ENCODE data around the gene ROPN1B.

The ROPN1B gene

DNA sequence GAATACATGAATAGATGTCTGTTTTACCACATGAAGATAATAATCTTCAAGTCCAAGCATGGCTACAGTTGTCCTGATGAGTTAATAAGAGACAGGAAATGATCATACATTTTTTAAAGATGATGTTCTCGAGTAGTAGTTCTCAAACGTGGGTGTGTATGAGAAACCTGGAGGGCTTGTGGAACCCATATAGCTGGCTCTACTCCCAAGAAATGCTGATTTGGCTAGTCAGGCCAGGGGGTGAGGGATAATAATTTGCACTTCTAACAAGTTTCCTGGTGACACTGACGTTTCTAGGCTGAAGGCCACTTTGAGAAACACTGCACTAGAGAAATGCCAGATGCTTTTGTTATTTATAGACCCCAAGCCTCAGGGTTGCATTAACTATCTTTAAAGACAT is 37.0 kb downstream of the ROPN1B start:
- no peak for DNase-seq

- no peak for DNase-seq
Observed at GRCh38 chr3:126008219-126008618, 39.2 kb downstream of the ROPN1B start.

GRCh38 chr3:126009181-126009580 is 40.2 kb downstream of the ROPN1B start:
- DNase-seq: no peak

- no peak for DNase-seq
Observed at GRCh38 chr3:126013751-126014156, 44.8 kb downstream of the ROPN1B start.

DNA sequence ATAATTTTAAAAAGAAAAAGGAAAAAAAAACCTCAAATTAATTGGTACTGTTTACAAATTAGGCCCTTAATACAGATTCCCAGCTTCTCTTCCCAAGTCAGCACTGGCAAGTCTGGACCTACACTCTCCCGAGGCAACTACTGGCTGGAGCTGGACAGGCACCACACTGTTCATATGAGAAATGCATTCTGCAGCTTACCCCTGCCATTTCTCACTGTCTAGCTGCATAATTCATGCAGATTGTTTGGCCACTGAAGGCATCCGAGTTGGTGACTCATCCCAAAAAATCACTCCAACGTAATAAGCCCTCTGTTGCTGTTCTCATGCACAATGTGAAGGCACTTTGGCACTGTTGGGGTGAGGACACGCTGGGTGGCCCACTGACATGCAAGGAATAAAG is 45.3 kb downstream of the ROPN1B start:
- DNase-seq: no peak

DNA sequence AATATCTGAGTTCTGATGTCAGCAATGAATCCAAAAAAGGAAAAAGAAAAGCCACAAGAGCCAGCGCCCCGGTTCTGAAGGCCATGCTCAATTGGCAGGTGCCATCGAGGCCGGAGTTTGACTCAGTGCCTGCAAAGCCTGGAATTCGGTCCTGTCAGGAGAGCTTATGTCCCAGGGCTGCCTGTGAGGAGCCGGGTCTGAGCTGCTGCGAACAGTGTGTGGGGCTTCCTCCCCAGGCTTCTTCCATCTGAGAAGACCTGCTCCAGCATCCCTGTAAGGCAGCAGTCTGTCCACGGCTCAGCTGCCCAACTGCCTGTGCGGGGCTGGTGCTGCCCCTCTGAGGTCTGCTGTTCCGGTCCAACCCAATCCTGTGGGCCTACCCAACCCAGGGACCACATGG is 46.1 kb downstream of the ROPN1B start:
- no peak for DNase-seq

DNA sequence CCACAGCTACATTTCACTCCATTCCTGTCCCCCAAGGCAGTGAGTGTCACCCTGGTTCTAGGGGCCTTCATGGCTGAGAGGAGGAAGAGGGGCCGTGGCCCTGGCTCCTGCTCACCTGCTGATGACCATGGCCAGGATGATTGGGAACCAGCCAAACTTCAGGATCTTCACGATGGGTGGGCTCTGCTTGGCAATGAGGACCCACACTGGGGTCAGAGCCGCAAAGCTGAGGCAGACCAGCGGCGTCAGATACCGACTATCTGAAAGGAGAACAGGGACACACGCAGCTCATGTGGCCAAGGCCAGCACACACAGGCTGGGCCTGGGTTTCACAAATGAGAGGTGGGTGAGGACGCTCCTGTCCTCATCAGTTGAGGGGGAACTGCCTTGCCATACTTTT is 47.6 kb downstream of the ROPN1B start:
- no peak for DNase-seq

GRCh38 chr3:126017362-126017761 is 48.4 kb downstream of the ROPN1B start:
- no peak for DNase-seq

- no peak for DNase-seq
Observed at GRCh38 chr3:126018545-126018944, 49.6 kb downstream of the ROPN1B start.

GRCh38 chr3:126018995-126019394 is 50.0 kb downstream of the ROPN1B start:
- DNase-seq: no peak

GRCh38 chr3:126019683-126020082 is 50.7 kb downstream of the ROPN1B start:
- DNase-seq: no peak

DNA sequence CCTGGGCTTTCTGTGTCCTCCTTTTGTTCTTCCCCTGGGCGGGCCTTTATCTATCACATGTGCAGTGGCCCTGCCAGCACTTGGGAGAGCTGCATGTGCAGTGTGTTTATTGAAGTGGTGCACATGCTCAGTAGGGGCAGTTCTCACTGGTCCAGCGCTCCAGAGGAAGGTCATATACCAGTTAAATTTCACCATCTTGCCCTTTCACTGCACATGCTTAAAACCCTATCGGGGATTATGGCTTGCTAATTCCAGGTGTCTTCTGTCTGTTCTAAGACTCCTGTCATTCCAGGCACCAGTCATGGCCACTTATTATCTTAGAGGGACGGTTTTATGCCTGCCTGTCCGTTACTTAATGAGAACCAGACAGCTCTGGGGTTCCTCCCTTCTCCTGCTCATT is 52.2 kb downstream of the ROPN1B start:
- no peak for DNase-seq

DNA sequence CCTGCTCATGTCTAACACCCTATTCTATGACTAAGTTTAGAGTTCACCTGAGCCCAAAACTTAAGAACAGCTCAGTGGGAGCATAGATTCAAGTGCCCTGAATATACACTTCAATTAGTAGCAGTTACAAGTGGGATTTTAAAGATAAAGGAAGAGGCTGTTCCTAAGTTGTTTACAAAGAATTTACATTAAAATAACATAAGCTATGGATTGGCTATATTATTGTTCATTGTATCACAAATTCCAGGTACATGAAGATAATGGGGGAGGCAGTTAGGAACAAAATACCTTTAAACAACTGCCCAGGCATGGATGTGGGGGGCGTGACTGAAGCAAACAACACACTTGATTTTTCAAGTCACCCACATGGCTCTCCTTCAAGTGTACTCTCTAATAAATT is 52.7 kb downstream of the ROPN1B start:
- no peak for DNase-seq

DNA sequence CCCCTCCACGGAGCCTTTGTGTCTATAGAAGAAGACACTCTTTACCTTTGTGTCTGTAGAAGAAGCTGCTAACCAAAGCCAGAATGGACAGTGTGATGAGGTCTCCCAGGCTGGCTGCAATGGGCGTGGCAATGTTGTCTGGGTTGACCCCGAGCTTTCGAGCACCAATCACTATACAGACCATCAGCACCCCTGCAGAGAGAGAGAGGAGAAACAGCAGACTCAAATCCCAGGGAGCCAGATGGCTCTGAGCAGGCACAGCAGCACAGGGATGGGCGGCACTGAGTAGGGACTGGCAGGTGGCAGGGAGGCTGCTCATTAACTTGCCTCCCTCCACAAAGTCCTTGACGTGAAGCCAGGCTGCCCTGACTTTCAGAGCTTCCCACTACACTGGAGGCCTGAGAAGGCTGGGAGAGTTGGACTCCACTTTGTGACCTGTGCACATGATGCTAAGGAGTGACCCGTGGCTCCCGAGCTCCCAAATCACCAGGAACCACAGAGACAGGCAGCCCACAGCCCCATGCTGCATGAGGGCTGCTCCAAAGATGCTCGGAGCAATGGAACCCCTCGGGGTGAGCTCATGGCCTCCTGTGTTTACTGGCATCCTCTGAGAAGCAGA is 53.9 kb downstream of the ROPN1B start:
- DNase-seq: no peak

DNA sequence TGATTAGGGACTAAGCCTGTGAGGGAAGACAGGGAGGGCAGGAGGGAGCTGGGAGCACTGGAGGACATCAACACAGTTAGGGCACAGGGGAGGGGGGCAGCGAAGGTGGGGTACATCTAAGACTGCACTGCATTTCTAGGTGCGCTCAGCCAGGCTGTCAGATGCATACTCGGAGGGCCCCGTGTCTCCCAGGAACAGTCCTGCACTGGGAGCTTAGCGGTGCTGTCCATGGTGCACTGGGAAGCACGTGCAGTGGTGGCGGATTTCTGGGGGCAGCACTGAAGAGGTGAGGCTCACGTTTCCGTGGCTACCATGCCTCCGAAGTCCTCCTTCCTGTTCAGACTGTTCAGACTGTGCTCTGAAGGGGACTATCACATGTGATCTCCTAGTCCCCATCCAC is 54.4 kb downstream of the ROPN1B start:
- no peak for DNase-seq

DNA sequence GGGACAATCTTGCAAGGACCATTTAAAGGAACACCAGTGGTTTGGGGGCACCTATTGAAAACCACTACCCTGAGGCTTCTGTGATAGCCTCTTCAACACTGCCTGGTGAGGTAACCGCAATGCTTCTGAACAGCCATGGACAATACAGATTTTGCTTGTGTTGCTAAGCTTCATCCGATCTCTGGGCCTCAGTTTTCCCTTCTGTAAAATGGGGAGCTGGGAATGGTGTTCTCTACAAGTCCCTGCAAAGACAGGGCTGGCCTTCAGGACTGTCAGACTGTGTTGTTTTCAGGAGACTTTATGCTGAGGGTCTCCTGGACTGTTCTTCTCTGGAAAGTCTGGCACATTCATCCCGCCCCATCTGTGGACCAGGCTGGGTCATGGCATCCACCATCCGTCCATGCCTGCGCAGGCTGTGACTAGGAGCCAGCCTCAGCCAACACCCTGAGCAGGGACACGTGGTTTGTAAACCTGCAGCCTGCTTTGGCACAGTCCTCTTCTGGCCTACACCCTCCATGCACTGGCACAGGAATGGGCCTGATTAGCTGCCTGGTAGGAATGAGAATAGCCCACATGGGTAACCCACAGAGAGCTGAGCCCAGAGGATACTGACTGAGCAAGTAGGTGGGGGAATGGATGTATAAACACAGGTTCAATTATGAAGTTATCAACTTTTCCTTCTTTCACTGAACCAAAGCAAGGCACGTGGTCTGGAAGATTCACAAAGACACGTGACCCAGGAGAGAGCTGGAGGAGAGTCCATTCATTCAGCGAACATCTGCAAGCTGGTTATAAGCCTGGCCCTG is 55.3 kb downstream of the ROPN1B start:
- no peak for DNase-seq

- no peak for DNase-seq
Observed at GRCh38 chr3:126025116-126025729, 56.2 kb downstream of the ROPN1B start.

DNA sequence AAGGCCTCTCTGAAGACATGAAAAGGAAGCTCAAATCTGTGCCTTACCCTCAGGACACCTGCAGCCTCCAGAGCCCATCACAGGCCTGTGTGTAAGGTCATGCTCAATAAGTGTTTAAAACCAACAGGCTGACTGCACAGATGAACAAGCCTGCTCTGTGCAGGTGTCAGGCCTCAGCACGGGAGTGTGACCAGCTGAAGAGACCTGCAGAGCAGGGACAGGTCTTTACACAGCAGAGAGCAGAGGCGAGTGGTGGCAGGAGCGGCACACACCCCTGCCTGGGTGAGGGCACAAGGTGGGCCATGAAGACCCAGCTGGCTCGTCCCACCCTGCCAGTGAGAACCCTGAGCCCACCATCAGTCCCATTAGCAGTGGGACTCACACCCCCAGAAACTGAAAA is 56.9 kb downstream of the ROPN1B start:
- no peak for DNase-seq

GRCh38 chr3:126026277-126026751 is 57.3 kb downstream of the ROPN1B start:
- DNase-seq: no peak

DNA sequence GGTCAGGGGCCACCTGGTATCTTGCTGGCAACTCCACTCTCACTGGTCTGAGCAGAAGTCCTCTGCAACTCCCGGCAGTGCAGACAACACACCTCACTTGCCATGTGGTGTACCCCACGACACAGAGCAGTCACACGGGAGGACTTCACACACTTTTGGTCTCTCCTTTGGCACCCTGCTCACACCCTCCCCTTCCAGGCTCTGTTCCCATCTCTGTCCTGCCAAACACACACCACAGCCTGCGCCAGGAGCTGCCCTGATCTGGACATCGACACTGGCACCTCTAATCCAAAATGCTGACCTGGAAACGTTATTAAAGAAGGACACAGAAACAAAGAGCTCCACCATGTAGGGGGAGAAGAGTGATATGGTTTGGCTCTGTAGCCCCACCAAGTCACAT is 57.8 kb downstream of the ROPN1B start:
- no peak for DNase-seq

GRCh38 chr3:126028096-126028495 is 59.1 kb downstream of the ROPN1B start:
- no peak for DNase-seq

DNA sequence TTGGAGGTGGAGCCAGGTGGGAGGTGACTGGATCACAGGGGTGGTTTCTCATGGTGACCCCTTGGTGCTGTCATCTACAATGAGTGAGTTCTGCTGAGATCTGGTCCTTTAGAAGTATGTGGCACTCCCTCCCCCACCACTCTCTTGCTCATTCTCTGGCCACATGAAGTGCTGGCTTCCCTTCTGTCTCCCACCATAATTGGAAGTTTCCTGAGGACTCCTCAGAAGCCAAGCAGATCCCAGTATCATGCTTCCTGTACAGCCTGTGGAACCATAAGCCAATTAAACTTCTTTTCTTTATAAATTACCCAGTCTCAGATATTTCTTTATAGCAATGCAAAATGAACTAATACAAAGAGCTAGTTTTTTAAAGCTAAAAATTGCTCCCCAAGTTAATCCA is 60.3 kb downstream of the ROPN1B start:
- DNase-seq: no peak

DNA sequence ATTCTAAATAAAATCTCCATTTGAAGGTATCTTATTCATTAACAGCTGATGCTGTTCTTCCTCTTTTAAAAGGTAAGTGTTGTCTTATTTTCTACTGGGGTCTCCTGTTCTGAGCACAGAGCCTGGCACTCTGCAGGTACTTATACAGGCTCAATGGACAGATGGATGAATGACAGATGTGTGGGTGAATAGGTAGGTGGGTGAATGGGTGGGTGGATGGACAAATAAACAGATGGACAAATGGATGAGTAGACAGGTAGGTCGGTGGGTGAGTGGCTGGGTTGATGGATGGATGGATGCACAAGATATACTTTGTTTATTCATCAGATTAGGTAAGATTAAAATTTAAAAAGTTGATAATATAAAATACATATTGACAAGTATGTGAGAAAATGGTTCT is 61.5 kb downstream of the ROPN1B start:
- no peak for DNase-seq

- no peak for DNase-seq
Observed at GRCh38 chr3:126031981-126032471, 63.0 kb downstream of the ROPN1B start.
